ENCODE results near the gene PDGFD.
A peak's percentile ranks its signal among the peaks of the same experiment; 100 is the strongest.

PDGFD gene

GRCh38 chr11:104164028-104164520 is at the start of gene PDGFD:
Gene PDGFD, minus strand, starts transcription at chr11:104164147.
- DNase-seq (ENCODE audit: low spot score), result peak; percentile 41

GRCh38 chr11:104206936-104207335 is 43.0 kb upstream of the PDGFD start:
- DNase-seq (ENCODE audit: low spot score), result no peak

GRCh38 chr11:104205838-104206237 is 41.9 kb upstream of the PDGFD start:
- no peak for DNase-seq (ENCODE audit: low spot score)

GRCh38 chr11:104200688-104201087 is 36.7 kb upstream of the PDGFD start:
- DNase-seq (ENCODE audit: low spot score), result no peak

GRCh38 chr11:104199053-104199452 is 35.1 kb upstream of the PDGFD start:
- no peak for DNase-seq (ENCODE audit: low spot score)

- DNase-seq (ENCODE audit: low spot score), result no peak
Measured at GRCh38 chr11:104198576-104198975, 34.6 kb upstream of the PDGFD start.

- peak; percentile 21 for DNase-seq (ENCODE audit: low spot score)
Measured at GRCh38 chr11:104191124-104191523, 27.2 kb upstream of the PDGFD start.

GRCh38 chr11:104183593-104183992 is 19.6 kb upstream of the PDGFD start:
- peak; percentile 9 for DNase-seq (ENCODE audit: low spot score)

GRCh38 chr11:104175769-104176168 is 11.8 kb upstream of the PDGFD start:
- DNase-seq (ENCODE audit: low spot score), result no peak

GRCh38 chr11:104169091-104169490 is 5.1 kb upstream of the PDGFD start:
- DNase-seq (ENCODE audit: low spot score), result no peak

- DNase-seq (ENCODE audit: low spot score), result no peak
Measured at GRCh38 chr11:104165014-104165413, 1.1 kb upstream of the PDGFD start.

- DNase-seq (ENCODE audit: low spot score), result no peak
Measured at GRCh38 chr11:104163100-104164027, 583 bp downstream of the PDGFD start.

GRCh38 chr11:104161751-104162450 is 2.0 kb downstream of the PDGFD start:
- no peak for DNase-seq (ENCODE audit: low spot score)

GRCh38 chr11:104159356-104159755 is 4.6 kb downstream of the PDGFD start:
- no peak for DNase-seq (ENCODE audit: low spot score)

GRCh38 chr11:104155375-104155774 is 8.6 kb downstream of the PDGFD start:
- no peak for DNase-seq (ENCODE audit: low spot score)

GRCh38 chr11:104154296-104154695 is 9.7 kb downstream of the PDGFD start:
- DNase-seq (ENCODE audit: low spot score), result no peak

GRCh38 chr11:104152941-104153505 is 10.9 kb downstream of the PDGFD start:
- no peak for DNase-seq (ENCODE audit: low spot score)

- peak; percentile 10 for DNase-seq (ENCODE audit: low spot score)
Measured at GRCh38 chr11:104151404-104152204, 12.3 kb downstream of the PDGFD start.

- DNase-seq (ENCODE audit: low spot score), result no peak
Measured at GRCh38 chr11:104148706-104149105, 15.2 kb downstream of the PDGFD start.

GRCh38 chr11:104148074-104148473 is 15.9 kb downstream of the PDGFD start:
- DNase-seq (ENCODE audit: low spot score), result peak; percentile 33

GRCh38 chr11:104146943-104147342 is 17.0 kb downstream of the PDGFD start:
- no peak for DNase-seq (ENCODE audit: low spot score)

- DNase-seq (ENCODE audit: low spot score), result peak; percentile 2
Measured at GRCh38 chr11:104146421-104146820, 17.5 kb downstream of the PDGFD start.
